Natural killer cell treated with Interleukin-12 subunit alpha and Interleukin-12 subunit beta and Interleukin-15 and Interleukin-18, amount 100 ng/mL, for 72 hours (primary cell): ENCODE results near the gene ZNF532. TPM values are rescaled to one million over a fixed set of nuclear protein-coding genes. Genes with fewer than 3 reads are reported as not detected.
"Not testable (repeated sequence)": the region's sequence is repeated elsewhere in the genome, so short reads cannot be mapped to it uniquely, and the experiment has no call there.

Experiments used
- ATAC-seq, 2 donors: fragments of 150-1000 bp; cut with Tn5 transposase in 1 of 2; sonication (Bioruptor Pico), chemical (Tn5 transposase) in 1 of 2; 2 replicates each; pipeline ENCODE4 v1.10.0; 2021
- DNase-seq: peaks from one replicate; pipeline ENCODE4 v3.0.0; 2022; ENCODE audit warnings: low spot score
- H3K27ac Mint-ChIP-seq, 2 donors: 1 replicate in 1 of 2; 2 replicates in 1 of 2; pipeline ENCODE4 v1.8.0; 2022; ENCODE audit warnings: mixed read lengths in 2 of 2, mild to moderate bottlenecking in 1 of 2, moderate library complexity in 1 of 2
- H3K27me3 Mint-ChIP-seq, 2 donors: 1 replicate in 1 of 2; 2 replicates in 1 of 2; pipeline ENCODE4 v1.8.0; 2022; ENCODE audit warnings: mixed read lengths in 2 of 2
- H3K36me3 Mint-ChIP-seq: one replicate; pipeline ENCODE4 v1.8.0; 2022; ENCODE audit warnings: mixed read lengths
- H3K4me1 Mint-ChIP-seq, 2 donors: 1 replicate in 1 of 2; 2 replicates in 1 of 2; pipeline ENCODE4 v1.8.0; 2022; ENCODE audit warnings: low read depth in 2 of 2, mixed read lengths in 2 of 2, mild to moderate bottlenecking in 1 of 2
- H3K4me3 Mint-ChIP-seq: one replicate; pipeline ENCODE4 v1.8.0; 2022; ENCODE audit warnings: mixed read lengths
- H3K9me3 Mint-ChIP-seq: 2 replicates; pipeline ENCODE4 v1.8.0; 2022; ENCODE audit warnings: mixed read lengths
- total RNA-seq, 2 donors: library from RNA; stranded (reverse); gene quantifications; one replicate each; pipeline ENCODE4 v1.2.3, GENCODE V29; 2022

Gene ZNF532, protein sequence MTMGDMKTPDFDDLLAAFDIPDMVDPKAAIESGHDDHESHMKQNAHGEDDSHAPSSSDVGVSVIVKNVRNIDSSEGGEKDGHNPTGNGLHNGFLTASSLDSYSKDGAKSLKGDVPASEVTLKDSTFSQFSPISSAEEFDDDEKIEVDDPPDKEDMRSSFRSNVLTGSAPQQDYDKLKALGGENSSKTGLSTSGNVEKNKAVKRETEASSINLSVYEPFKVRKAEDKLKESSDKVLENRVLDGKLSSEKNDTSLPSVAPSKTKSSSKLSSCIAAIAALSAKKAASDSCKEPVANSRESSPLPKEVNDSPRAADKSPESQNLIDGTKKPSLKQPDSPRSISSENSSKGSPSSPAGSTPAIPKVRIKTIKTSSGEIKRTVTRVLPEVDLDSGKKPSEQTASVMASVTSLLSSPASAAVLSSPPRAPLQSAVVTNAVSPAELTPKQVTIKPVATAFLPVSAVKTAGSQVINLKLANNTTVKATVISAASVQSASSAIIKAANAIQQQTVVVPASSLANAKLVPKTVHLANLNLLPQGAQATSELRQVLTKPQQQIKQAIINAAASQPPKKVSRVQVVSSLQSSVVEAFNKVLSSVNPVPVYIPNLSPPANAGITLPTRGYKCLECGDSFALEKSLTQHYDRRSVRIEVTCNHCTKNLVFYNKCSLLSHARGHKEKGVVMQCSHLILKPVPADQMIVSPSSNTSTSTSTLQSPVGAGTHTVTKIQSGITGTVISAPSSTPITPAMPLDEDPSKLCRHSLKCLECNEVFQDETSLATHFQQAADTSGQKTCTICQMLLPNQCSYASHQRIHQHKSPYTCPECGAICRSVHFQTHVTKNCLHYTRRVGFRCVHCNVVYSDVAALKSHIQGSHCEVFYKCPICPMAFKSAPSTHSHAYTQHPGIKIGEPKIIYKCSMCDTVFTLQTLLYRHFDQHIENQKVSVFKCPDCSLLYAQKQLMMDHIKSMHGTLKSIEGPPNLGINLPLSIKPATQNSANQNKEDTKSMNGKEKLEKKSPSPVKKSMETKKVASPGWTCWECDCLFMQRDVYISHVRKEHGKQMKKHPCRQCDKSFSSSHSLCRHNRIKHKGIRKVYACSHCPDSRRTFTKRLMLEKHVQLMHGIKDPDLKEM (N-terminal part only)
- total RNA-seq: 10 to 100 TPM in 1 of 2 donors, 1 to 10 TPM in 1; 3.3 to 19.3 TPM

DNA sequence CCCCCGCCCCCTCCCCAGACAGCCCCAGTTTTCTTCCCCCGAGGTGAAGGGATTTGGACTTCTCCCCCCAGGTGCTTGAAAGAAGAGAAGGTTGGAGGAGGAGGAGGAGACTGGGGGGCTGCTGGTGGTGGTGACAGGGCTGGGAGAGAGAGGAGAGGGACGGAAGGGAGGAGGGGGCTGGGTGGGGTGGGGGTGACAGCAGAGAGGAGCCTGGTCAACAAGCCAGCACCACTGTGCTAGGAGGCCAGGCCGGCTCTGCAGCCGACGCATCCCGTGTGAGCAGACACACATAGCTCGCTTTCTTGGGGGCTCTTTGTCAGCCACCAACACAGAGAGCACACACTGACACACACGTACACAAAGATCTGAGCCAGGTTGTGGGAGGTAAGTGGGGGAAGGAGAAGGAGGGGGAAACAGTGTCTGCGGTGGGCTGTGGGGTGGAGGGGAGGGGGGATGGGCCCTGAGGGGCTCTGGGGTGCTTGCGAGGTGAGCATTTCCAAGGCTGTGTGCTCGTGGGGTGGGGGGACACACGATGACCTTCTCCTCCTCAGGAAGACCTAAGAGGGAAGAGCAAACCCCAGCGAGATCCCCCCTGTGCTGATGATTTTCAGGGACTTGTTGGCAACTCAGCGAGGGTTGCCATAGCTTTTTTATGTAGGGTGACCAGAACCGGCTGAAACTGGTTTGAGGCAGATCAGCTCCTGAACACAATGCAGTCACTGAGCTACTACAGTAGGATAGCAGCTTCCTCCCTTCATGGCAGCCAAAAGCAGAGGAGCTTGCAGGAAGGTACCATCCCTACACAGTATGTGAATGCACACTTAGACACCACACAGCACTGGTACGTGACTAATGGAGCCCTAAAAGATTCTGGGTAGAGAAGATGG is at the start of gene ZNF532:
Gene ZNF532 (plus strand): TSS at position 732 of the 887 bp plus-strand sequence. CDS start 53,411 bp downstream, outside the sequence.
- Mint-ChIP-seq H3K9me3 (no peaks in the 10 kb centered on the region), H3K4me3 (peak within 1 kb of the TSS; percentile 48), H3K4me1 (peaks cover 4 to 7% of the 10 kb centered on the region in 2 donors), H3K36me3 (peaks cover 16% of the 10 kb centered on the region), H3K27ac (peak within 1 kb of the TSS in 1 of 2 donors; percentile 42), H3K27me3 (peaks cover 24 to 36% of the 10 kb centered on the region in 2 donors)
- DNase-seq: no peak
- no peak for ATAC-seq

GRCh38 chr18:58819051-58819450 is 45.6 kb upstream of the ZNF532 start:
- Mint-ChIP-seq H3K27me3 (peaks cover 21 to 26% of the 10 kb centered on the region in 2 donors), H3K36me3 (no peaks in the 10 kb centered on the region), H3K4me3 (no peak overlapping the region), H3K27ac (no peak overlapping the region), H3K4me1 (no peaks in the 10 kb centered on the region), H3K9me3 (no peaks in the 10 kb centered on the region)
- no peak for DNase-seq
- no peak for ATAC-seq

DNA sequence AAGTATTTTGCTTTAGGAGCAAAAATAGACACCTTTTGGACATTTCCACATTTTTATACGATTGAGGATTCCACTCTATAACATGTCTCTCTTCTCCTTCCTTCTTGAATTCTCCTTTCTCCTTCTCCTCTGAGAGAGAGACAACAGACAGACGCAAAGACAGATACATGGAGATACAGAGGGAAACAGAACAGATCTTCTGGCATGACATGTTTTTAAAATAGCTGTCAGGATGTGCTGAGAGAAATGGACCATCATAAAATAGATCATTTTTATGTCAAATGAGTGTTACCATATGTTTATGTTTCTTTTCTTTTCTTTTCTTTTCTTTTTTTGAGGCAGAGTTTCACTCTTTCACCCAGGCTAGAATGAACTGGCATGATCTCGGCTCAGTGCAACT is 44.4 kb upstream of the ZNF532 start:
- Mint-ChIP-seq H3K4me3 (no peak overlapping the region), H3K36me3 (no peaks in the 10 kb centered on the region), H3K4me1 (no peaks in the 10 kb centered on the region), H3K27me3 (peaks cover 18 to 23% of the 10 kb centered on the region in 2 donors), H3K9me3 (no peaks in the 10 kb centered on the region), H3K27ac (no peak overlapping the region)
- ATAC-seq (no peak), DNase-seq (no peak)

DNA sequence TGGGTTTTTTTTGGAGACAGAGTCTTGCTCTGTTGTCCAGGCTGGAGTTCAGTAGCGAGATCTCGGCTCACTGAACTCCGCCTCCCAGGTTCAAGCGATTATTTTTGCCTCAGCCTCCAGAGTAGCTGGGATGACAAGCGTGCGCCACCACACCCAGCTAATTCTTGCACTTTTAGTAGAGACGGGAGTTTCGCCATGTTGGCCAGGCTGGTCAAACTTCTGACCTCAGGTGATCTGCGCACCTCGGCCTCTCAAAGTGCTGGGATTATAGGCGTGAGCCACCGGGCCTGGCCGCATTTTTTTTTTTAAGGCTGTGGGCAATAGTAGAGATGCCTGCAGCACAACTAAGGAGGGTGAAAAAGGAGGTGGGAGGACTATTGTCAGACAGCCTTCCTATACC is 41.7 kb upstream of the ZNF532 start:
- H3K27ac Mint-ChIP-seq: no peak overlapping the region
- no peaks in the 10 kb centered on the region for H3K4me1 Mint-ChIP-seq
- H3K27me3 Mint-ChIP-seq: peaks cover 18 to 20% of the 10 kb centered on the region in 2 donors
- no peaks in the 10 kb centered on the region for H3K9me3 Mint-ChIP-seq
- ATAC-seq (no peak), DNase-seq (no peak)
- H3K4me3 Mint-ChIP-seq: no peak overlapping the region
- H3K36me3 Mint-ChIP-seq: no peaks in the 10 kb centered on the region

DNA sequence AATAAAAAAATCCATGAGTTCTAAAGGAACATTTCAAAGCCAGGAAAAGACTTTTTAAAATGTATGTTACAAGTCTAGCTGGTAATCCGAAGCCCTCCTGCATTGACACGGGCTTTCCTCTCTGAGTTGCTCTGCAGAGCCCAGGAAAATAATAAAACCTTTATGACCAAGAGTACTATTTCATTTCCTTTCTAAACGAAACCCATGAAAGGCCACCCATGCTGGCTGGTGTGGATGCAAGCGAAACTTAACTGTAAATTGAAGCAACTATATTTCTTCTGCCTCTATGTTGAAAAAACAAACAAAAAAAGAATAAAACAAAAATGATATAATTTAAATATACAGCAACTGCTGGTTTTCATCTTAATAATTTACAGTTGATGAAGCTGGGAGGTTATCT is 41.3 kb upstream of the ZNF532 start:
- no peak for ATAC-seq
- H3K4me1 Mint-ChIP-seq: no peaks in the 10 kb centered on the region
- H3K27ac Mint-ChIP-seq: no peak overlapping the region
- no peak for DNase-seq
- H3K27me3 Mint-ChIP-seq: peaks cover 18 to 22% of the 10 kb centered on the region in 2 donors
- no peaks in the 10 kb centered on the region for H3K9me3 Mint-ChIP-seq
- no peaks in the 10 kb centered on the region for H3K36me3 Mint-ChIP-seq
- no peak overlapping the region for H3K4me3 Mint-ChIP-seq

DNA sequence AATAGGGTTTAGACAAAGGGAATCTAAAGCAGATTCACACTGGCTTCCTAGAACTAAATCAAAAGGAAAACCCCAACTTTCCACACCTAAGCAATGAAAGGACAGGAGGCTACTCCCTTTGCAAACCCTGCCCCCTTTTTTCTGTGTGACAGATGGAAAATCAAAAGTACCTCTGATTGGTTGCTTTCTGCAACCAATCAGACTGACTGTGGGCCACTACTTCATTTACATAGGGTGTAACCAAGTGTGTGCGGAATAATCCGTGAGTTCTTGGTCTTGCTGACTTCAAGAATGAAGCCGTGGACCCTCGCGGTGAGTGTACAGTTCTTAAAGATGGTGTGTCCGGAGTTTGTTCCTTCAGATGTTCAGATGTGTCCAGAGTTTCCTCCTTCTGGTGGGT is 37.8 kb upstream of the ZNF532 start:
- not testable (repeated sequence) for H3K4me3 Mint-ChIP-seq, H3K9me3 Mint-ChIP-seq, H3K4me1 Mint-ChIP-seq, H3K27ac Mint-ChIP-seq, H3K36me3 Mint-ChIP-seq, ATAC-seq, DNase-seq
- H3K27me3 Mint-ChIP-seq: peaks cover 11 to 18% of the 10 kb centered on the region in 2 donors

- H3K27ac Mint-ChIP-seq: no peak overlapping the region
- no peaks in the 10 kb centered on the region for H3K9me3 Mint-ChIP-seq
- H3K4me3 Mint-ChIP-seq: no peak overlapping the region
- DNase-seq: no peak
- no peaks in the 10 kb centered on the region for H3K4me1 Mint-ChIP-seq
- peaks cover 11 to 18% of the 10 kb centered on the region in 2 donors for H3K27me3 Mint-ChIP-seq
- H3K36me3 Mint-ChIP-seq: no peaks in the 10 kb centered on the region
- ATAC-seq: no peak
Measured at GRCh38 chr18:58827428-58827827, 37.2 kb upstream of the ZNF532 start.

- Mint-ChIP-seq H3K9me3 (no peaks in the 10 kb centered on the region), H3K4me3 (no peak overlapping the region), H3K27ac (no peak overlapping the region), H3K27me3 (peaks cover 8 to 18% of the 10 kb centered on the region in 2 donors), H3K36me3 (no peaks in the 10 kb centered on the region), H3K4me1 (no peaks in the 10 kb centered on the region)
- ATAC-seq: peak; percentile 34 to 36
- DNase-seq: no peak
Measured at GRCh38 chr18:58827886-58828285, 36.8 kb upstream of the ZNF532 start.

- Mint-ChIP-seq H3K4me1 (no peaks in the 10 kb centered on the region), H3K36me3 (no peaks in the 10 kb centered on the region), H3K4me3 (no peak overlapping the region), H3K27me3 (peaks cover 8 to 18% of the 10 kb centered on the region in 2 donors), H3K9me3 (no peaks in the 10 kb centered on the region), H3K27ac (no peak overlapping the region)
- DNase-seq (no peak), ATAC-seq (no peak)
Measured at GRCh38 chr18:58828399-58829121, 36.1 kb upstream of the ZNF532 start.

DNA sequence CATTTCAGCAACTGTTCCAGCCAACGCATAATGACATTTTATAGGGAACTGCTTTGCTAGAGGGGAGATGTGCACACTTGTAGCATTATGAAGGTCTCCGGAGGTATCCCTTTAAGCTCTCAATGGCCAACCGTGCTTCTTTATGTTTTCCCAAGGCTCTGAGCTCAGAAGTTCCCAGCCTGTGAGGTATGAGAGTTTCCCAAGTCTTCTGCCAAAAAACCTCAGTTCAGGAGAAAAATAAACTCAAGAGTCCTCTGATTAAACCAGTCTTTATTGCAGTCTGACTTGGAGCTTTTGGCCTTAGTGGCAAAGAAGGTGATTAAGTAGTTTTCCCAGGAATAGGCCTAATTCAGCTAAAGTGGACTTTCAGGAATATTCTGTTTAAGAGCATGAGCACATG is 35.4 kb upstream of the ZNF532 start:
- ATAC-seq (no peak), DNase-seq (no peak)
- Mint-ChIP-seq H3K4me1 (no peaks in the 10 kb centered on the region), H3K4me3 (no peak overlapping the region), H3K36me3 (no peaks in the 10 kb centered on the region), H3K27ac (no peak overlapping the region), H3K9me3 (no peaks in the 10 kb centered on the region), H3K27me3 (peaks cover 8 to 18% of the 10 kb centered on the region in 2 donors)

- not testable (repeated sequence) for H3K4me1 Mint-ChIP-seq, H3K36me3 Mint-ChIP-seq, H3K9me3 Mint-ChIP-seq, ATAC-seq, H3K4me3 Mint-ChIP-seq, DNase-seq, H3K27ac Mint-ChIP-seq
- H3K27me3 Mint-ChIP-seq: peaks cover 6 to 12% of the 10 kb centered on the region in 2 donors
Measured at GRCh38 chr18:58829886-58830285, 34.8 kb upstream of the ZNF532 start.

DNA sequence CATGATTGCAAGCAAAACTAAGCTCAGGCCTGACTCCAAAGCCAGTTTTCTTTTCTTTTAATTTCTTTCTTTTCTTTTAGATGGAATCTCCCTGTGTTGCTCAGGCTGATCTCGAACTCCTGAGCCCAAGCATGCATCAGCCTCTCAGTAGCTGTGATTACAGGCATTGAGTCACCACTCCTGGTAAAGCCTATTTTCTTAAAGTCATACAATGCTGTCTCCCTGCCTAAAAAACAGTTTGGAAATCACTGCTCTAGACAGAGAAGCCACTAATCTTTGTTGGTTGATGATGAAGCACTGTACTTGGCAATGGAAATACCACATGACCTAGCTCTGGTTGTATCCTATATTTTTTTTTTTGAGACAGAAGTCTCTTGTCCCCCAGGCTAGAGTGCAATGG is 33.1 kb upstream of the ZNF532 start:
- no peak for DNase-seq
- peaks cover 2 to 5% of the 10 kb centered on the region in 2 donors for H3K27me3 Mint-ChIP-seq
- no peak overlapping the region for H3K27ac Mint-ChIP-seq
- no peaks in the 10 kb centered on the region for H3K9me3 Mint-ChIP-seq
- no peak overlapping the region for H3K4me3 Mint-ChIP-seq
- ATAC-seq: no peak
- no peaks in the 10 kb centered on the region for H3K4me1 Mint-ChIP-seq
- no peaks in the 10 kb centered on the region for H3K36me3 Mint-ChIP-seq
